HL-60 (cell line): ENCODE measurements around the gene GGACT.

Experiments
- DNase-seq, 2 experiments: peaks; one replicate each; pipeline ENCODE4 v3.0.0-alpha.2; 2010 to 2020; ENCODE audit warnings: low read depth in 1 of 2, low spot score in 1 of 2
- H3K27ac ChIP-seq: fragments of 250-450 bp; sonication (Bioruptor Pico); replicated peaks from 2 replicates; pipeline ENCODE4 v1.5.1; 2020; ENCODE audit warnings: mild to moderate bottlenecking, moderate library complexity
- H3K27me3 ChIP-seq: fragments of 250-450 bp; sonication (Bioruptor Pico); 2 replicates; pipeline ENCODE4 v1.5.1; 2021; ENCODE audit warnings: mild to moderate bottlenecking, moderate library complexity; ENCODE audit not compliant: insufficient read depth, poor library complexity, severe bottlenecking
- H3K4me3 ChIP-seq: replicated peaks from 2 replicates; pipeline ENCODE4 v1.5.1; 2011; ENCODE audit warnings: mild to moderate bottlenecking, control low read depth, low read length; ENCODE audit not compliant: insufficient read depth
- GABPA ChIP-seq: IDR thresholded peaks from 2 replicates; pipeline ENCODE4 v1.6.1; 2012; ENCODE audit warnings: low read depth
- POLR2AphosphoS5 ChIP-seq: IDR thresholded peaks from 2 replicates; pipeline ENCODE4 v1.6.1; 2012; ENCODE audit warnings: low read depth
- SPI1 ChIP-seq: IDR thresholded peaks from 2 replicates; pipeline ENCODE4 v1.6.1; 2012; ENCODE audit warnings: low read depth, mild to moderate bottlenecking, borderline replicate concordance
- TF ChIP-seq, protein P1 (sequence below): IDR thresholded peaks from one replicate; pipeline ENCODE4 v1.5.1; 2011; ENCODE audit warnings: low read length, control low read depth, inconsistent platforms; ENCODE audit not compliant: insufficient read depth
- TF ChIP-seq, protein P2 (sequence below): IDR thresholded peaks from 2 replicates; pipeline ENCODE4 v1.6.1; 2012; ENCODE audit warnings: low read depth; ENCODE audit not compliant: insufficient replicate concordance

Gene GGACT

DNA sequence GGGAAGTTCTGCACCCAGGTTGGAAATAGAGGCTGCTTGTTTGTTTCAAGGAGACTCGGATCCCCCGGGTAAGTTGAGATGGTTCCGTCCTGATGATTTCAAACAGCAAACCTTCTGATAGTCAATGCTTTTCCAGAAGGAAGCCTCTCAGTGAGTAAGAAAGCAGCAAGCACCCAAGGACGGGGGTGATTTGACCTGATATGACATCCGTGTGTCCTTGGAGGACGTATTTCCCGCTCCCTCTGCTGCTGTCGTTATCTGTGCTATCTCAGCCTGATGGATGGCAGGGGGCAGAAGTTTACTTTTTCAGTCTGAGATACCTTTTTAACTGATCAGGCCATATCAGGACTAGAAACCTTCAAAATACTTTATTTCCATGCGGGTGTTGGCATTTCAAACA, 5.7 kb upstream of the GGACT start:
- TF ChIP-seq SPI1: no peak
- TF ChIP-seq, protein P1, sequence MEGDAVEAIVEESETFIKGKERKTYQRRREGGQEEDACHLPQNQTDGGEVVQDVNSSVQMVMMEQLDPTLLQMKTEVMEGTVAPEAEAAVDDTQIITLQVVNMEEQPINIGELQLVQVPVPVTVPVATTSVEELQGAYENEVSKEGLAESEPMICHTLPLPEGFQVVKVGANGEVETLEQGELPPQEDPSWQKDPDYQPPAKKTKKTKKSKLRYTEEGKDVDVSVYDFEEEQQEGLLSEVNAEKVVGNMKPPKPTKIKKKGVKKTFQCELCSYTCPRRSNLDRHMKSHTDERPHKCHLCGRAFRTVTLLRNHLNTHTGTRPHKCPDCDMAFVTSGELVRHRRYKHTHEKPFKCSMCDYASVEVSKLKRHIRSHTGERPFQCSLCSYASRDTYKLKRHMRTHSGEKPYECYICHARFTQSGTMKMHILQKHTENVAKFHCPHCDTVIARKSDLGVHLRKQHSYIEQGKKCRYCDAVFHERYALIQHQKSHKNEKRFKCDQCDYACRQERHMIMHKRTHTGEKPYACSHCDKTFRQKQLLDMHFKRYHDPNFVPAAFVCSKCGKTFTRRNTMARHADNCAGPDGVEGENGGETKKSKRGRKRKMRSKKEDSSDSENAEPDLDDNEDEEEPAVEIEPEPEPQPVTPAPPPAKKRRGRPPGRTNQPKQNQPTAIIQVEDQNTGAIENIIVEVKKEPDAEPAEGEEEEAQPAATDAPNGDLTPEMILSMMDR: no peak
- no peak for TF ChIP-seq GABPA
- TF ChIP-seq, protein P2, sequence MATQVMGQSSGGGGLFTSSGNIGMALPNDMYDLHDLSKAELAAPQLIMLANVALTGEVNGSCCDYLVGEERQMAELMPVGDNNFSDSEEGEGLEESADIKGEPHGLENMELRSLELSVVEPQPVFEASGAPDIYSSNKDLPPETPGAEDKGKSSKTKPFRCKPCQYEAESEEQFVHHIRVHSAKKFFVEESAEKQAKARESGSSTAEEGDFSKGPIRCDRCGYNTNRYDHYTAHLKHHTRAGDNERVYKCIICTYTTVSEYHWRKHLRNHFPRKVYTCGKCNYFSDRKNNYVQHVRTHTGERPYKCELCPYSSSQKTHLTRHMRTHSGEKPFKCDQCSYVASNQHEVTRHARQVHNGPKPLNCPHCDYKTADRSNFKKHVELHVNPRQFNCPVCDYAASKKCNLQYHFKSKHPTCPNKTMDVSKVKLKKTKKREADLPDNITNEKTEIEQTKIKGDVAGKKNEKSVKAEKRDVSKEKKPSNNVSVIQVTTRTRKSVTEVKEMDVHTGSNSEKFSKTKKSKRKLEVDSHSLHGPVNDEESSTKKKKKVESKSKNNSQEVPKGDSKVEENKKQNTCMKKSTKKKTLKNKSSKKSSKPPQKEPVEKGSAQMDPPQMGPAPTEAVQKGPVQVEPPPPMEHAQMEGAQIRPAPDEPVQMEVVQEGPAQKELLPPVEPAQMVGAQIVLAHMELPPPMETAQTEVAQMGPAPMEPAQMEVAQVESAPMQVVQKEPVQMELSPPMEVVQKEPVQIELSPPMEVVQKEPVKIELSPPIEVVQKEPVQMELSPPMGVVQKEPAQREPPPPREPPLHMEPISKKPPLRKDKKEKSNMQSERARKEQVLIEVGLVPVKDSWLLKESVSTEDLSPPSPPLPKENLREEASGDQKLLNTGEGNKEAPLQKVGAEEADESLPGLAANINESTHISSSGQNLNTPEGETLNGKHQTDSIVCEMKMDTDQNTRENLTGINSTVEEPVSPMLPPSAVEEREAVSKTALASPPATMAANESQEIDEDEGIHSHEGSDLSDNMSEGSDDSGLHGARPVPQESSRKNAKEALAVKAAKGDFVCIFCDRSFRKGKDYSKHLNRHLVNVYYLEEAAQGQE: no peak
- no peak for TF ChIP-seq POLR2AphosphoS5
- no peak for DNase-seq
- Histone ChIP-seq H3K27ac (no peak overlapping the region), H3K27me3 (no peaks in the 10 kb centered on the region), H3K4me3 (no peak overlapping the region)

DNA sequence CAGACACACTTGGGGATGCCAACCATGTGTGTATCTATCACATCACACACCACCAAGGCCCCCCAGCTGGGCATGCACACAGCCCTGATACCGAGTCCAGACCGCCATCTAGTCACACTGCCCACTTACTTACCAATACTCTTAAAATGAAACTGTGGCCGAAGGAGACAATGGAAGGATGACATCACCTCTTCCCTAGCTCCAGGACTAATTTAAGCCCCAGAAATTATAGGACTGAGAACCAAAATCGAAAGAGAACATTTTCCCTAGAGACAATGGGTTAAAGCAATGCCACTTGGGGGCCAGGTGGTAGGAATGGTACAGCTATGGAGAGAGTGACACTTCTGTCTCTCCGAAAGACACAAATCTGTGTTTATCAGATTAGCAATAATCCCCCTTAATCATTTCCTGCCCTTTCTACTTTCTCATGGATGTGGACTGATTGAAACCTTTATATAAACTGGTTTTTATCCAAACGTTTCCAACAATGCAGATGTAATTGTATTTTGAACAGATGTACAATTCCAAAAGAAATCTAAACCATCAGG, 663 bp upstream of the GGACT start:
- Histone ChIP-seq H3K27me3 (no peaks in the 10 kb centered on the region), H3K27ac (no peak overlapping the region), H3K4me3 (no peak overlapping the region)
- no peak for DNase-seq
- TF ChIP-seq, protein P1: no peak
- TF ChIP-seq, protein P2: no peak
- TF ChIP-seq GABPA: no peak
- TF ChIP-seq POLR2AphosphoS5: no peak
- no peak for TF ChIP-seq SPI1

DNA sequence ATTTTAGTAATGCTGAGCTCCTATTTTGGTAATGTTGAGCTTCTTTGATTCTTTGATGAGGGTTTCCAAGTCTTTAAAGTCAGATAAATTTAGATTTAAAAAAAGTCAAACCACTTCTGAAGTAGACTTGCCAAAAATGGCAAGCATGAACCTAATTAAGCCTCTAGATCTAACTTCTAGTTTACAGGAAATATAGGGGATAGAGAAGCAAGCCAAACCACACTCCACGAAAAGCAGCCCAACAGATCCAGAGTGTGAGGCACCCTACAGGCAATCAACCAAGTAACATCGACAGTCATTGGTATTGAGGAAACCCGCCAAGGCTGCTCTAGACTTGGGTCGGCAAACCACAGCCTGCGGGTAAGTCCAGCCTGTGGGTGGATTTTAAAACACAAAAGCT, 3.7 kb downstream of the GGACT start:
- no peak overlapping the region for H3K27ac ChIP-seq
- no peak for DNase-seq
- no peaks in the 10 kb centered on the region for H3K27me3 ChIP-seq
- TF ChIP-seq POLR2AphosphoS5: no peak
- no peak for TF ChIP-seq GABPA
- TF ChIP-seq, protein P2: no peak
- TF ChIP-seq SPI1: no peak
- TF ChIP-seq, protein P1: no peak
- no peak overlapping the region for H3K4me3 ChIP-seq
